RWPE1 (cell line): ENCODE data around the gene ASPHD1.
A peak's percentile ranks its signal among the peaks of the same experiment; 100 is the strongest.
"Not testable (repeated sequence)": the region's sequence is repeated elsewhere in the genome, so short reads cannot be mapped to it uniquely, and the experiment has no call there.

Experiments used
- CTCF ChIA-PET: fragments of 350-600 bp; sonication (Branson Sonifier 250); formaldehyde crosslinking; extraction: SDS; loops from one replicate; lab custom pipeline; 2021; lab: Yijun Ruan, JAX
- POLR2A ChIA-PET: fragments of 400-600 bp; formaldehyde crosslinking; extraction: SDS; loops from one replicate; lab custom pipeline; 2020; ENCODE audit warnings: antibody characterized with exemption; ENCODE audit not compliant: low non-redundant PET; lab: Yijun Ruan, JAX
- DNase-seq: peaks from one replicate; pipeline ENCODE4 v3.0.0; 2012; ENCODE audit warnings: low spot score
- H3K27ac ChIP-seq: fragments of 450-650 bp; 2 replicates; pipeline ENCODE4 v1.5.1; 2017
- TF ChIP-seq, protein P1 (sequence below): fragments of 450-650 bp; conservative IDR thresholded peaks from 2 replicates; pipeline ENCODE4 v1.5.1; 2017; ENCODE audit warnings: low read depth, mild to moderate bottlenecking

Gene ASPHD1

DNA sequence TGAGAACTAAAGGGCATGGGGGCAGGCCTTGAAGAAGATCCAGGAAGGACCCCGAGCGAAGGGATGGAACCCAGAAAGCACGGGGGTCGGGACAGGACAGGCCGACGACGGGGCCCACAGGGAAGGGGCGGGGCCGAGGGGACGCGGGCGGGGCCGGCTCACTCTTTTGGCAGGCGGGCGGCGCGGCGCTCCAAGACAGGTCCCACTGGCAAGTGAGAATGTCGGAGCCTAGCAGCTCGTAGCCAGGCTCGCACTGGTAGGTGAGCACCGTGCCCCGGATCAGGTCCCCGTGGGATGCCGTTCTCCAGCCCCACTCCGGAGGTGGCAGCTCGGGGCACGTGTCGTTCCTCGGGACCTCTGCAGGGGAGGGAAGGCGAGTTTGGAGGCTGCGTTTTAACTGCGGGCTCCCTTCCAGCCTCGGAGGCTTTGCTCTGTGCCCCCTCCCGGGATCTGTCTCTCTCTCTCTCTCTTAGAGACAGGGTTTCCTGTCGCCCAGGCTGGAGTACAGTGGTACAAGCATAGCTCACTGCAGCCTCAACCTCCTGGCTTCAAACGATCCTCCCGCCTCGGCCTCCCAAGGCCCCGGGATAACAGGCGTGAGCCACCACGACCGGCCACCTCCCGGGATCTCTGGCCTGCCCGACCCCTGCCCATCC is 23.6 kb upstream of the ASPHD1 start:
- TF ChIP-seq, protein P1, sequence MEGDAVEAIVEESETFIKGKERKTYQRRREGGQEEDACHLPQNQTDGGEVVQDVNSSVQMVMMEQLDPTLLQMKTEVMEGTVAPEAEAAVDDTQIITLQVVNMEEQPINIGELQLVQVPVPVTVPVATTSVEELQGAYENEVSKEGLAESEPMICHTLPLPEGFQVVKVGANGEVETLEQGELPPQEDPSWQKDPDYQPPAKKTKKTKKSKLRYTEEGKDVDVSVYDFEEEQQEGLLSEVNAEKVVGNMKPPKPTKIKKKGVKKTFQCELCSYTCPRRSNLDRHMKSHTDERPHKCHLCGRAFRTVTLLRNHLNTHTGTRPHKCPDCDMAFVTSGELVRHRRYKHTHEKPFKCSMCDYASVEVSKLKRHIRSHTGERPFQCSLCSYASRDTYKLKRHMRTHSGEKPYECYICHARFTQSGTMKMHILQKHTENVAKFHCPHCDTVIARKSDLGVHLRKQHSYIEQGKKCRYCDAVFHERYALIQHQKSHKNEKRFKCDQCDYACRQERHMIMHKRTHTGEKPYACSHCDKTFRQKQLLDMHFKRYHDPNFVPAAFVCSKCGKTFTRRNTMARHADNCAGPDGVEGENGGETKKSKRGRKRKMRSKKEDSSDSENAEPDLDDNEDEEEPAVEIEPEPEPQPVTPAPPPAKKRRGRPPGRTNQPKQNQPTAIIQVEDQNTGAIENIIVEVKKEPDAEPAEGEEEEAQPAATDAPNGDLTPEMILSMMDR = no peak
- POLR2A ChIA-PET = no interaction called here
- H3K27ac ChIP-seq = no peak overlapping the region
- no peak for DNase-seq
- CTCF ChIA-PET = interaction anchor here (0.6 kb wide), 1 partner anchor 111 kb away, joined by 3 read pairs; no protein-coding TSS in a partner anchor

DNA sequence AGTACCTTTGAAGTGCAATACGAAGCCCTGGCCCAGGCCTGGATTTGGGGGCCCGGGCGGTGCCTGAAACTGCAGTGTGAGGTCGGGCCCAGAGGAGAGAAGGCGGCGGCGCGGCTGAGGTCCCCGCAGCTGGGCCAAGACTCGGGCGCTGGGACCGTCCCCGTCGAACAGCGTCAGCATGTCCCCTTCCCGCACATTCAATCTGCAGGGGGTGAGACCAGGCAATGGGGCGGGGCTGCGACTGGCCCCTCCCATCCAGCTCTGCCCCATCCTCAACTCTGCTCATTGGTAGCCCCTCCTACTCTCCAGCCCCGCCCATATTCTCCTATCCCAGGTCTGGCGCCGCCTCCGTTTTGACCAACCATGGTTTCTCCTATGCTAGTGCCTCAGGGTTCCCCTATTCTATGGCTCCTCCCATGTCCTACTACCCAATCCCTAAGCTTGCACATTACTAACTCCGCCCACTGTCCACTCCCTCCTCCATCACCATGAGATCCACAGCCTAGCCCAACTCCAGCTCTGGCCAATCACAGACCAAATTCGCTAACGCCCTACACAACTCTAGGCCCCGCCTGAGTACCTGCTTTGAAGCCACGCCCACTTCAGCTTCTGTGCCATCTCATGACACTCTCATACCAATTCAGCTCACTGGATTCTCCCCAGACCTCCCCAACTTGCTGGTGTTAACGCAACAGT is 22.9 kb upstream of the ASPHD1 start:
- POLR2A ChIA-PET = no interaction called here
- peak; percentile 80 for DNase-seq
- CTCF ChIA-PET = no interaction called here
- H3K27ac ChIP-seq = peak overlapping the region; percentile 6; the same call in 1 of the 2 replicates
- TF ChIP-seq, protein P1 = no peak

DNA sequence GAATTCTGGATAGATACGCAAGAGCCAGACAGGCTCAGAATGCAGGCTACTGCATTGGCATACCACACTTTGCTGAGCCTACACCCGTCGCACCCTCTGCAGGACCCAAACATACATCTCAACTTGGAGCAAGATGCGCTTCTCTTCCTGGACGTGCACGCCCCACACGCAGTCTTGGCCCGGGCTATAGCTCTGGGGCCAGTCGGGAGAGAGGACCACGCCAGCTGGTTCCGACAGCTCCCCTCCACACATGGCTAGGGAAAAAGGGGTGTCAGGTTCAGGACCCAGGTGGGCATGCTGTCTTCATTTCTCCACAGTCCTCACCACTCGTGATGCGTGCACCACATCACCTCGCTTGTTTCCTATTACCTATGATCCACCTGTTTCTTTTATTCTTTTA is 22.1 kb upstream of the ASPHD1 start:
- peak overlapping the region; percentile 6; the same call in 1 of the 2 replicates for H3K27ac ChIP-seq
- TF ChIP-seq, protein P1 = no peak
- ChIA-PET CTCF (no interaction called here), POLR2A (no interaction called here)
- no peak for DNase-seq

DNA sequence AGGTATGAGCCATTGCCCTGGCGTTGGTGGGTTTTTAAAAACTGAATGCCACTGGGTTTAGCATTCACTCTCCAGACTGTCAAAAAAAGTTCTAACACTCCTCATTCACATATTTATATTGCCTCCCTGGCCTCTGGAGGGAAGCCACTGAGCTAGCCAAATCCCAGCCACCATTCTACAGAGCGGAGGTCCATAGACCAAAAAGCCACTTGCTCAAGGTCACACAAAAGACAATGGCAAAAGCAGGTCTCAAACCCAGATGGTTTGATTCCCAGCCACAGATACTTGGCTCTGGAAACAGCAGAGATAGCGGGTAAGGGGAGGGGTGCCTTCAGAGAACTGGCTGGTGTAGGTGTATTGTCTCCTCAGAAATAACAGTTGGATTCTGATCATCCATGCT is 19.2 kb upstream of the ASPHD1 start:
- H3K27ac ChIP-seq = no peak overlapping the region
- no peak for DNase-seq
- ChIA-PET CTCF (interaction anchor here (0.7 kb wide), 1 partner anchor 32 kb away, joined by 3 read pairs; no protein-coding TSS in a partner anchor), POLR2A (interaction anchor here (0.6 kb wide), 1 partner anchor 73 kb away, joined by 3 read pairs; no protein-coding TSS in a partner anchor)
- TF ChIP-seq, protein P1 = no peak

DNA sequence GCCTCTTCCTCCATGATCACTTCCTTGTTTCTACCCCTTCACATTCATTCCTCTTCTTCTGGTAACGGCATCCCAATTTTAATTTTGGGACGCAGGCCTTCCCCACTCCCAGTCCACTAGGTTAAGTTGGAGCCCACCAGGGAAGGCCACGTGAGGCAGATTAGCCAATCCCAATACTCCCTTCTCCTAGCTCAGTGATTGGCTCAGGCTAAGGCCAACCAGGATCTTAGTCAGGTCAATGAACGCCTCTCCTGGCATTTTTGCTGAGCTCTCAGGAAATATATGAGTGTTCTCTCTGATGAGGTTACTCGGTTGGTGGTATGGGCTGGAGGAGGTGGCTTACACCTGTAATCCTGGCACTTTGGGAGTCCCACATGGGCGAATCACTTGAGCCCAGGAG is 16.3 kb upstream of the ASPHD1 start:
- CTCF ChIA-PET = no interaction called here
- POLR2A ChIA-PET = no interaction called here
- DNase-seq = no peak
- TF ChIP-seq, protein P1 = no peak
- no peak overlapping the region for H3K27ac ChIP-seq

DNA sequence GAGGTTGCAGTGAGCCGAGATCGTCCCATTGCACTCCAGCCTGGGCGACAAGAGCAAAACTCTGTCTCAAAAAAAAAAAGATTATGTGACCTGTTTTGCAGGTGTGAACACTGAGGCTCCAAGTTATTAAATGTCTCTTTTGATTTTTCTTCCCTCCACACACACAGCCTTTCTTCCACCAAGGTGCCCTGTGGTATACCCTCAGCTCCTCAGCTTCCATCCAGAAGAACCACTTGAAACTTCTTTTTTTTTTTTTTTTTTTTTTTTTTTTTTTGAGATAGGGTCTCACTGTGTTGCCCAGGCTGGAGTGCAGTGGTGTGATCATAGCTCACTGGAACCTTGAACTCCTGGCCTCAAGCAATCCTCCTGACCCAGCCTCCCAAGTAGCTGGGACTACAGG is 10.9 kb upstream of the ASPHD1 start:
- POLR2A ChIA-PET, DNase-seq, H3K27ac ChIP-seq, CTCF ChIA-PET: not testable (repeated sequence)
